OCI-LY7 (cell line): ENCODE measurements around the gene TEX12. TPM values are rescaled to one million over a fixed set of nuclear protein-coding genes. Genes with fewer than 3 reads are reported as not detected.

Source experiments
- BruUV-seq: library from RNA; stranded (reverse); fragments of 400-500 nt; replicated peaks from 2 replicates; lab custom pipeline; 2021; lab: Mats Ljungman, UMichigan
- CTCF ChIA-PET: fragments of 300-600 bp; sonication (Branson Sonifier 250); formaldehyde crosslinking; loops from one replicate; lab custom pipeline; 2022; ENCODE audit warnings: antibody characterized with exemption; ENCODE audit not compliant: unreplicated experiment; lab: Charles Lee
- POLR2A ChIA-PET: fragments of 300-600 bp; sonication (Branson Sonifier 250); formaldehyde crosslinking; loops from one replicate; lab custom pipeline; 2022; ENCODE audit warnings: antibody characterized with exemption; lab: Charles Lee
- DNase-seq: peaks from one replicate; pipeline ENCODE4 v3.0.0-alpha.2; 2015; ENCODE audit warnings: low spot score
- H2AFZ ChIP-seq: fragments of 200-600 bp; sonication (generic), shearing (Covaris generic); 2 replicates; pipeline ENCODE4 v1.6.1; 2014; ENCODE audit warnings: mild to moderate bottlenecking, antibody characterized with exemption, low read length, moderate library complexity
- H3K27ac ChIP-seq: fragments of 200-600 bp; sonication (generic); 2 replicates; pipeline ENCODE4 v1.5.1; 2014; ENCODE audit warnings: mixed run types, low read depth, mild to moderate bottlenecking, moderate library complexity, low read length, inconsistent platforms; ENCODE audit not compliant: poor library complexity, severe bottlenecking
- H3K36me3 ChIP-seq: fragments of 200-600 bp; sonication (generic); 2 replicates; pipeline ENCODE4 v1.6.1; 2014; ENCODE audit warnings: mild to moderate bottlenecking, antibody characterized with exemption, low read length, moderate library complexity, mixed read lengths; ENCODE audit not compliant: insufficient read depth
- H3K4me1 ChIP-seq: fragments of 200-600 bp; sonication (generic); 2 replicates; pipeline ENCODE4 v1.5.1; 2014; ENCODE audit warnings: mild to moderate bottlenecking, low read length; ENCODE audit not compliant: insufficient read depth, poor library complexity, severe bottlenecking
- H3K4me2 ChIP-seq: fragments of 200-600 bp; sonication (generic); 2 replicates; pipeline ENCODE4 v1.6.1; 2014; ENCODE audit warnings: mild to moderate bottlenecking, low read length
- H3K4me3 ChIP-seq: fragments of 200-600 bp; sonication (generic); 2 replicates; pipeline ENCODE4 v1.5.1; 2014; ENCODE audit warnings: mild to moderate bottlenecking, low read depth, low read length; ENCODE audit not compliant: poor library complexity, severe bottlenecking
- H3K79me2 ChIP-seq: fragments of 200-600 bp; sonication (generic); 2 replicates; pipeline ENCODE4 v1.6.1; 2016; ENCODE audit warnings: low read depth, mild to moderate bottlenecking, low read length, moderate library complexity, mixed read lengths; ENCODE audit not compliant: insufficient read depth
- H3K9me2 ChIP-seq: fragments of 200-600 bp; sonication (generic); 2 replicates; pipeline ENCODE4 v1.6.1; 2016; ENCODE audit warnings: mild to moderate bottlenecking, low read length, mixed read lengths; ENCODE audit not compliant: insufficient read depth
- H3K9me3 ChIP-seq: fragments of 200-600 bp; sonication (generic); 2 replicates; pipeline ENCODE4 v1.6.1; 2014; ENCODE audit warnings: mild to moderate bottlenecking, mixed run types, low read length, mixed read lengths
- H4K20me1 ChIP-seq: fragments of 200-600 bp; sonication (generic); 2 replicates; pipeline ENCODE4 v1.6.1; 2014; ENCODE audit warnings: mild to moderate bottlenecking, antibody characterized with exemption, low read length, moderate library complexity, mixed read lengths; ENCODE audit not compliant: insufficient read depth
- EZH2phosphoT487 ChIP-seq: fragments of 200-600 bp; sonication (generic); IDR thresholded peaks from 2 replicates; pipeline ENCODE4 v1.6.1; 2018; ENCODE audit warnings: low read depth, borderline replicate concordance, mild to moderate bottlenecking, mixed run types, antibody characterized with exemption, low read length, moderate library complexity, mixed read lengths
- intact Hi-C: fragments of 100-400 bp; cut with micrococcal nuclease; formaldehyde crosslinking; loops from one replicate; pipeline ENCODE4 v1.10.0; 2022; ENCODE audit not compliant: unreplicated experiment
- small RNA-seq: library from RNA; depleted of rRNA; stranded (forward); fragments of <200 nt; gene quantifications from one replicate; pipeline ENCODE3, GENCODE V24; 2014
- total RNA-seq, 2 experiments: library from RNA; depleted of rRNA in 1 of 2; stranded (reverse); fragments of >200 nt in 1 of 2; shearing (Covaris generic) in 1 of 2; gene quantifications; 2 replicates each; pipeline ENCODE4 v1.2.3, GENCODE V29; 2014 to 2022
- TF ChIP-seq, protein P1 (sequence below): fragments of 200-600 bp; sonication (generic); conservative IDR thresholded peaks from 2 replicates; pipeline ENCODE4 v1.5.1; 2014; ENCODE audit warnings: mild to moderate bottlenecking, antibody characterized with exemption, low read length, moderate library complexity, mixed read lengths

The TEX12 gene
- total RNA-seq, 2 experiments from 2014 or later: 0.44 to 0.59 TPM

DNA sequence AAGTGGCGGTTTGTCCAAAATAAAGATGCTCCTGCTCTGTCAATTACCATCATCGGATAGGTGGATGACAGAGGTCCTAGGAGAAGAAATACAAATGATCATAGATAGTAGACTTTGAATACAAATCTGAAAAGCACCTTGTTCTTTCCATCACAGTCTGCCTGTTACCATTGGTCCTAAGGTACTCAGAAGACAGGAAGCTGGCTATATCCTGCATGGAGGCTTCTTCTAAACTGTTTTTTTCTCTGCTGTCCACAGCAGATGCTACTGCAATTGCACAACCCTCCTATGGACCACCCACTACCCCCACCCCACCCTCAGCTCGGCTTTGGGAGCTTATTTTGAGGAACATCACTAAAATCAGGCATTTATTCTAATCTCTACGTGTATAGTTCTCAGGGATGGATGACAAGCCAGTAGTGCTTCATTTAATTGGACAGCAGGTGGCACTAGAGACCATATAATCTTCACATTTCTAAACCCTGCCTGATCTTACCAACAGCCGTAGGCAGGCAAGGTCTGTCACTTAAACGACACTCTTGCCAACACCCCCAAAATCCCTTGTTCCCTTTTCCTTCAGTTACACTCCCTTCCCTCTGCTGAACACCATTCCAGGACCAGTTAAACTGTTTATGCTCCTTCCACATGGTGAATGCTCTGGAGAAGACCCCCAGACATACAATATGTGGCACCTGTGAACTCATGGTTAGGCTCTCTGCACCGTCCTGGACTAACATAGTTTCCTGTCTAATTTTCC is 52.5 kb downstream of the TEX12 start:
- no peak for TF ChIP-seq EZH2phosphoT487
- TF ChIP-seq, protein P1, sequence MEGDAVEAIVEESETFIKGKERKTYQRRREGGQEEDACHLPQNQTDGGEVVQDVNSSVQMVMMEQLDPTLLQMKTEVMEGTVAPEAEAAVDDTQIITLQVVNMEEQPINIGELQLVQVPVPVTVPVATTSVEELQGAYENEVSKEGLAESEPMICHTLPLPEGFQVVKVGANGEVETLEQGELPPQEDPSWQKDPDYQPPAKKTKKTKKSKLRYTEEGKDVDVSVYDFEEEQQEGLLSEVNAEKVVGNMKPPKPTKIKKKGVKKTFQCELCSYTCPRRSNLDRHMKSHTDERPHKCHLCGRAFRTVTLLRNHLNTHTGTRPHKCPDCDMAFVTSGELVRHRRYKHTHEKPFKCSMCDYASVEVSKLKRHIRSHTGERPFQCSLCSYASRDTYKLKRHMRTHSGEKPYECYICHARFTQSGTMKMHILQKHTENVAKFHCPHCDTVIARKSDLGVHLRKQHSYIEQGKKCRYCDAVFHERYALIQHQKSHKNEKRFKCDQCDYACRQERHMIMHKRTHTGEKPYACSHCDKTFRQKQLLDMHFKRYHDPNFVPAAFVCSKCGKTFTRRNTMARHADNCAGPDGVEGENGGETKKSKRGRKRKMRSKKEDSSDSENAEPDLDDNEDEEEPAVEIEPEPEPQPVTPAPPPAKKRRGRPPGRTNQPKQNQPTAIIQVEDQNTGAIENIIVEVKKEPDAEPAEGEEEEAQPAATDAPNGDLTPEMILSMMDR: peak; percentile 88
- POLR2A ChIA-PET: interaction anchor here (1.1 kb wide), 1 partner anchor 183 kb away, joined by 3 read pairs; no protein-coding TSS in a partner anchor
- Histone ChIP-seq H3K4me3 (no peak overlapping the region), H3K4me1 (no peaks in the 10 kb centered on the region), H4K20me1 (no peaks in the 10 kb centered on the region), H3K4me2 (no peak overlapping the region), H3K9me2 (no peaks in the 10 kb centered on the region), H2AFZ (peak overlapping the region; percentile 35; the same call in 1 of the 2 replicates), H3K79me2 (no peaks in the 10 kb centered on the region), H3K9me3 (no peaks in the 10 kb centered on the region), H3K27ac (no peak overlapping the region), H3K36me3 (no peaks in the 10 kb centered on the region)
- BruUV-seq: no TSS peak
- DNase-seq: peak; percentile 79
- CTCF ChIA-PET: interaction anchor here (0.6 to 3.3 kb wide), 5 partner anchors 10 to 336 kb away, joined by 3 to 23 read pairs (median 3); no protein-coding TSS in a partner anchor
- intact Hi-C loops: loop anchor here (1.0 to 10.0 kb wide), 5 partner anchors 61 to 1070 kb away; no protein-coding TSS in a partner anchor

DNA sequence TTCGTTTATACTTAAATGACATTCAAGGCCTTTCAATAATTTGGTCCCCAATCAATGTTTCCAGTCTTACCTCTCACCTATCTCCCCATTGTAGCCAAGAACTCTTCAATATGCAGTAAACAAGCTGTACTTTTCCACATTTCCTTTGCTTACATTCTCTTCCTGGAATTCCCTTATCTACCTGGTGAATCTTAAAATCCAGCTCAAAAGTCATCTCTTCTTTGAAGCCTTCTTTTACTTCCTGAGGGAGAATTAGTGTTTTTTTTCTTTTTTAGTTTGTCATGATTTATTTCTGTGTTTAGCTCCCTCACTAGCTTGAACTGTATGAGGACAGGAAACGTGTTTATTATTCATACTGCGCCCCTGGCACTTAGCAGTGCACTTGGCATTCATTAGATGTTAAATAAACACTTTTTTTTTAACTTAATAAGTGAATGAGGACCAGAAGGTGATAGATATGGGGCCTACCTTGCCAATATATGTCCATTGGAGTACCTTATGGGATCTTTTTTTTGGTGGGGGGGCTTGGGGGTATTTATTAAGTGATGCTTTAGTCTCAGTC is 54.2 kb downstream of the TEX12 start:
- intact Hi-C loops: loop anchor here (5.0 kb wide), 1 partner anchor 294 kb away; no protein-coding TSS in a partner anchor
- POLR2A ChIA-PET: interaction anchor here (0.7 to 1.4 kb wide), 4 partner anchors 59 to 224 kb away, joined by 3 to 4 read pairs (median 4); no protein-coding TSS in a partner anchor

More for the DNA sequence above, 54.2 kb downstream of the TEX12 start:
- H3K4me3 ChIP-seq: no peak overlapping the region
- H3K9me3 ChIP-seq: no peaks in the 10 kb centered on the region
- CTCF ChIA-PET: interaction anchor here (0.8 to 3.3 kb wide), 3 partner anchors 59 to 334 kb away, joined by 3 to 23 read pairs (median 3); no protein-coding TSS in a partner anchor
- DNase-seq: no peak
- H3K27ac ChIP-seq: no peak overlapping the region
- no peaks in the 10 kb centered on the region for H4K20me1 ChIP-seq
- TF ChIP-seq, protein P1: no peak
- TF ChIP-seq EZH2phosphoT487: no peak
- H3K79me2 ChIP-seq: no peaks in the 10 kb centered on the region
- BruUV-seq: no TSS peak
- no peak overlapping the region for H2AFZ ChIP-seq
- H3K9me2 ChIP-seq: no peaks in the 10 kb centered on the region
- H3K4me1 ChIP-seq: no peaks in the 10 kb centered on the region
- no peaks in the 10 kb centered on the region for H3K36me3 ChIP-seq
- H3K4me2 ChIP-seq: no peak overlapping the region

Small RNA genes within 50 kb of the gene (small RNA-seq; reads per million reads assigned to genes)
- not detected for gene MRPS36P4

Other genes starting within 250 kb of the TEX12 start
- gene C11orf52, start 248.5 kb upstream of the TEX12 start, total RNA-seq (2014; rRNA removed; shearing (Covaris generic)): not detected in 2 replicates
- gene C11orf52, start 248.5 kb upstream of the TEX12 start, total RNA-seq (2022): not detected in 2 replicates
- 5.5 and 6.9 TPM in 2 replicates for gene DIXDC1, start 230.0 kb upstream of the TEX12 start, total RNA-seq (2014; rRNA removed; shearing (Covaris generic))
- 5.5 and 7.3 TPM in 2 replicates for gene DIXDC1, start 230.0 kb upstream of the TEX12 start, total RNA-seq (2022)
- gene DLAT, start 142.0 kb upstream of the TEX12 start, total RNA-seq (2014; rRNA removed; shearing (Covaris generic)): 34.5 and 42.0 TPM in 2 replicates
- gene DLAT, start 142.0 kb upstream of the TEX12 start, total RNA-seq (2022): 46.0 and 54.1 TPM in 2 replicates
- 0.95 and 1.3 TPM in 2 replicates for gene PIH1D2, start 93.4 kb upstream of the TEX12 start, total RNA-seq (2014; rRNA removed; shearing (Covaris generic))
- 0.61 and 2.6 TPM in 2 replicates for gene PIH1D2, start 93.4 kb upstream of the TEX12 start, total RNA-seq (2022)
- 21.3 and 39.6 TPM in 2 replicates for gene NKAPD1, start 93.1 kb upstream of the TEX12 start, total RNA-seq (2014; rRNA removed; shearing (Covaris generic))
- 30.7 and 31.1 TPM in 2 replicates for gene NKAPD1, start 93.1 kb upstream of the TEX12 start, total RNA-seq (2022)
- gene TIMM8B, start 80.6 kb upstream of the TEX12 start, total RNA-seq (2014; rRNA removed; shearing (Covaris generic)): 71.3 and 94.3 TPM in 2 replicates
- 41.3 and 58.2 TPM in 2 replicates for gene TIMM8B, start 80.6 kb upstream of the TEX12 start, total RNA-seq (2022)
- 43.5 and 58.8 TPM in 2 replicates for gene SDHD, start 80.5 kb upstream of the TEX12 start, total RNA-seq (2014; rRNA removed; shearing (Covaris generic))
- 77.1 and 85.6 TPM in 2 replicates for gene SDHD, start 80.5 kb upstream of the TEX12 start, total RNA-seq (2022)
- not detected in 2 replicates for gene IL18, start 3.3 kb upstream of the TEX12 start, total RNA-seq (2014; rRNA removed; shearing (Covaris generic))
- gene IL18, start 3.3 kb upstream of the TEX12 start, total RNA-seq (2022): not detected in 2 replicates
- gene BCO2, start 8.1 kb downstream of the TEX12 start, total RNA-seq (2014; rRNA removed; shearing (Covaris generic)): 0.60 and 1.4 TPM in 2 replicates
- 0.90 and 1.2 TPM in 2 replicates for gene BCO2, start 8.1 kb downstream of the TEX12 start, total RNA-seq (2022)
- 22.6 and 28.7 TPM in 2 replicates for gene PTS, start 59.1 kb downstream of the TEX12 start, total RNA-seq (2014; rRNA removed; shearing (Covaris generic))
- gene PTS, start 59.1 kb downstream of the TEX12 start, total RNA-seq (2022): 37.8 and 40.4 TPM in 2 replicates
- not detected in 2 replicates for gene PLET1, start 93.5 kb downstream of the TEX12 start, total RNA-seq (2014; rRNA removed; shearing (Covaris generic))
- not detected in 2 replicates for gene PLET1, start 93.5 kb downstream of the TEX12 start, total RNA-seq (2022)